ENCODE data around the gene MAMLD1. TPM values are rescaled to one million over a fixed set of nuclear protein-coding genes. Genes with fewer than 3 reads are reported as not detected.

Gene MAMLD1
- total and polyA plus RNA-seq, 2 of the 8 experiments (the other 6 are each of a cell fraction or from before 2014, with no cell fraction given), result 0.09 to 0.26 TPM

DNA sequence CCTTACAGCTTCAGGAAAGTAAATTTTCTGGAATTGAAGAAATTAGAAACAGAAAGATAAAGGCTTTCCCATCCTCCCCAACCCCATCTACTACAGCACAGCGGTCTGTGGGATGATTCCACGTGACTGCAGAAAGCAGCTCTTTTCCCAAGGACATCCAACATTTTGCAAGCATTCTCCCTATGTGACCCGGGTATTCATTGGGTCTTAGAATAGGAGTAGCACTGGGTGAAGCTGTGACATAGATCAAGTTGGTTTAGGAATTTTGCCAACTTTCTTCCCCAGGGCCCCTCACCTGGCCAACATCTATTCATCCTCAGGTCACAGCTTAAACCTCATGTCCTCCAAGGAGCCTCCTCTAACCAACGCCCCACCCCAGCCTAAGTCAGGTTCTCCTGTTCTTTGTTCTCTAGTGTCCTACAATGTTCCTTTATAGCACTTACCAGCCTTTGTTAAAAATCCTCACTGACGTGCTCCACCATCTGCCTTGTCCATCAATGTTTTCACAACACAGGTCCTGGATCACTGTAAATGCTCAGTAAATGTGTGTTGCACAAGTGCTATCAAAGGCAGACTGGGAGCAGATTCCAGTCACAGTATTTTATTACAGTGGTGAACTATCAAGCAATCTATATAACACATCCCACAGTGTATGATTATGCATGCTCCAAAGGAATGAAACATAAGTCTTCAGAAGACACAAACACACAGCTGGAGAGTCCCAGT lies 124.4 kb downstream of the MAMLD1 start (continued):
- TF ChIP-seq JUN (IDR thresholded peaks at IDR 0.05; ENCODE audit: low read depth, low read length), result no peak
- no peak for TF ChIP-seq BRCA1 (IDR thresholded peaks at IDR 0.05; ENCODE audit: low read depth, low read length)
- TF ChIP-seq, protein P1, sequence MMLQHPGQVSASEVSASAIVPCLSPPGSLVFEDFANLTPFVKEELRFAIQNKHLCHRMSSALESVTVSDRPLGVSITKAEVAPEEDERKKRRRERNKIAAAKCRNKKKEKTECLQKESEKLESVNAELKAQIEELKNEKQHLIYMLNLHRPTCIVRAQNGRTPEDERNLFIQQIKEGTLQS (IDR thresholded peaks at IDR 0.05; ENCODE audit: insufficient read depth, low read depth, low read length), result no peak
- TF ChIP-seq, protein P2, sequence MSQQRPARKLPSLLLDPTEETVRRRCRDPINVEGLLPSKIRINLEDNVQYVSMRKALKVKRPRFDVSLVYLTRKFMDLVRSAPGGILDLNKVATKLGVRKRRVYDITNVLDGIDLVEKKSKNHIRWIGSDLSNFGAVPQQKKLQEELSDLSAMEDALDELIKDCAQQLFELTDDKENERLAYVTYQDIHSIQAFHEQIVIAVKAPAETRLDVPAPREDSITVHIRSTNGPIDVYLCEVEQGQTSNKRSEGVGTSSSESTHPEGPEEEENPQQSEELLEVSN (IDR thresholded peaks at IDR 0.05), result no peak
- TF ChIP-seq MAFK (IDR thresholded peaks at IDR 0.05; ENCODE audit: low read depth, low read length), result no peak
- TF ChIP-seq SP2 (IDR thresholded peaks at IDR 0.05; ENCODE audit: low read length), result no peak
- no peak for TF ChIP-seq SP1 (IDR thresholded peaks at IDR 0.05; ENCODE audit: low read depth, low read length)
- no peak for TF ChIP-seq CHD1 (IDR thresholded peaks at IDR 0.05; ENCODE audit: low read depth, low read length)
- TF ChIP-seq CREB1 (IDR thresholded peaks at IDR 0.05), result no peak
